CD14-positive monocyte (primary cell): Measurements from ENCODE around the gene ASS1. TPM values are rescaled to one million over a fixed set of nuclear protein-coding genes. Genes with fewer than 3 reads are reported as not detected.

ENCODE experiments used
- DNase-seq, 3 donors: peaks; one replicate each; pipeline ENCODE4 v3.0.0-alpha.2; 2011 to 2022
- H2AFZ ChIP-seq: 2 replicates; pipeline ENCODE4 v1.6.0; 2012; ENCODE audit warnings: mild to moderate bottlenecking, low read depth, low read length, inconsistent platforms; ENCODE audit not compliant: insufficient read depth, poor library complexity, severe bottlenecking
- H3K27ac ChIP-seq, 2 donors: 1 replicate in 1 of 2; 2 replicates in 1 of 2; pipeline ENCODE4 v1.5.1; 2012 to 2013; ENCODE audit warnings: low read length in 2 of 2, control low read depth in 1 of 2, inconsistent platforms in 1 of 2, low read depth in 1 of 2, mild to moderate bottlenecking in 1 of 2
- H3K27me3 ChIP-seq, 2 donors: one replicate each; pipeline versions ENCODE4 v1.6.0 to v1.6.1; 2011 to 2013; ENCODE audit warnings: low read length in 2 of 2; ENCODE audit not compliant: control insufficient read depth in 2 of 2, insufficient read depth in 2 of 2
- H3K36me3 ChIP-seq, 2 donors: replicated peaks in 1 of 2; 1 replicate in 1 of 2; 2 replicates in 1 of 2; pipeline versions ENCODE4 v1.5.1 to v1.6.1; 2012 to 2013; ENCODE audit warnings: low read length in 2 of 2, control low read depth in 1 of 2, inconsistent platforms in 1 of 2, mild to moderate bottlenecking in 1 of 2; ENCODE audit not compliant: insufficient read depth in 2 of 2, control insufficient read depth in 1 of 2
- H3K4me1 ChIP-seq, 2 donors: 1 replicate in 1 of 2; 2 replicates in 1 of 2; pipeline versions ENCODE4 v1.5.1 to v1.6.1; 2012 to 2013; ENCODE audit warnings: low read length in 2 of 2, control low read depth in 1 of 2, inconsistent platforms in 1 of 2, mild to moderate bottlenecking in 1 of 2, moderate library complexity in 1 of 2; ENCODE audit not compliant: insufficient read depth in 2 of 2, control insufficient read depth in 1 of 2
- H3K4me2 ChIP-seq: replicated peaks from 2 replicates; pipeline ENCODE3; 2012; ENCODE audit warnings: low read length, moderate library complexity, mild to moderate bottlenecking; ENCODE audit not compliant: poor library complexity, severe bottlenecking; ENCODE audit errors: extremely low read depth
- H3K4me3 ChIP-seq, 3 experiments: fragments of 200-600 bp in 1 of 3; sonication (generic) in 1 of 3; replicated peaks in 1 of 3; 1 replicate in 2 of 3; 2 replicates in 1 of 3; pipeline ENCODE4 v1.5.1; 2011 to 2013; ENCODE audit warnings: low read length in 3 of 3, mild to moderate bottlenecking in 3 of 3, control low read depth in 2 of 3, low read depth in 2 of 3, inconsistent platforms in 1 of 3, moderate library complexity in 1 of 3
- H3K79me2 ChIP-seq: 2 replicates; pipeline ENCODE4 v1.6.0; 2012; ENCODE audit warnings: mild to moderate bottlenecking, control low read depth, inconsistent platforms, low read length, moderate library complexity; ENCODE audit not compliant: insufficient read depth
- H3K9ac ChIP-seq: 2 replicates; pipeline ENCODE4 v1.6.0; 2017; ENCODE audit warnings: low read length, mild to moderate bottlenecking; ENCODE audit not compliant: insufficient read depth, poor library complexity, severe bottlenecking
- H3K9me3 ChIP-seq, 2 donors: replicated peaks in 1 of 2; 1 replicate in 1 of 2; 2 replicates in 1 of 2; pipeline versions ENCODE4 v1.5.1 to v1.6.1; 2012 to 2013; ENCODE audit warnings: low read length in 2 of 2, control low read depth in 1 of 2; ENCODE audit not compliant: control insufficient read depth in 1 of 2, insufficient read depth in 1 of 2
- H4K20me1 ChIP-seq: 2 replicates; pipeline ENCODE4 v1.6.0; 2012; ENCODE audit warnings: mild to moderate bottlenecking, low read length, control low read depth, moderate library complexity; ENCODE audit not compliant: insufficient read depth
- H3K27ac Mint-ChIP-seq, 7 donors: one replicate each; pipeline ENCODE4 v1.8.0; 2020; ENCODE audit warnings: mild to moderate bottlenecking in 7 of 7, mixed read lengths in 7 of 7, moderate library complexity in 6 of 7, inconsistent platforms in 2 of 7
- H3K27me3 Mint-ChIP-seq, 3 donors: one replicate each; pipeline ENCODE4 v1.8.0; 2021 to 2022; ENCODE audit warnings: low read depth in 3 of 3, mild to moderate bottlenecking in 3 of 3, mixed read lengths in 3 of 3, moderate library complexity in 3 of 3, inconsistent platforms in 1 of 3
- H3K36me3 Mint-ChIP-seq, 2 donors: one replicate each; pipeline ENCODE4 v1.8.0; 2020; ENCODE audit warnings: mixed read lengths in 2 of 2, inconsistent platforms in 1 of 2, mild to moderate bottlenecking in 1 of 2
- H3K4me1 Mint-ChIP-seq: one replicate; pipeline ENCODE4 v1.8.0; 2020; ENCODE audit warnings: mild to moderate bottlenecking, mixed read lengths
- H3K4me3 Mint-ChIP-seq, 2 donors: one replicate each; pipeline ENCODE4 v1.8.0; 2020; ENCODE audit warnings: mild to moderate bottlenecking in 2 of 2, mixed read lengths in 2 of 2, moderate library complexity in 1 of 2
- H3K9me3 Mint-ChIP-seq, 7 donors: one replicate each; pipeline ENCODE4 v1.8.0; 2020 to 2022; ENCODE audit warnings: mixed read lengths in 7 of 7, mild to moderate bottlenecking in 6 of 7, moderate library complexity in 6 of 7, inconsistent platforms in 2 of 7
- WGBS: methylation state at CpG from one replicate; pipeline ENCODE4 v1.1.5; 2013; ENCODE audit warnings: missing lambda C conversion rate; ENCODE audit not compliant: insufficient coverage; 5-methylcytosine and 5-hydroxymethylcytosine counted together
- intact Hi-C, 2 donors: fragments of 100-400 bp; cut with micrococcal nuclease; formaldehyde crosslinking; loops; one replicate each; pipeline versions ENCODE4 v1.15.0 to v1.15.1; 2023
- polyA plus RNA-seq, 3 donors: library from polyadenylated mRNA; depleted of rRNA in 1 of 3; unstranded in 2 of 3; stranded (reverse) in 1 of 3; fragments of 300-500 nt in 2 of 3; fragments of >200 nt in 1 of 3; fragmentation: Illumina TruSeq in 2 of 3; gene quantifications; 1 replicate in 2 of 3; 2 replicates in 1 of 3; pipeline ENCODE4 v1.2.3, GENCODE V29; 2012 to 2021
- TF ChIP-seq, protein P1 (sequence below): fragments of 200-600 bp; IDR thresholded peaks from one replicate; pipeline ENCODE4 v1.8.0; 2022; ENCODE audit warnings: antibody characterized with exemption, mild to moderate bottlenecking

ASS1 gene
- polyA plus RNA-seq, 3 donors: not detected

DNA sequence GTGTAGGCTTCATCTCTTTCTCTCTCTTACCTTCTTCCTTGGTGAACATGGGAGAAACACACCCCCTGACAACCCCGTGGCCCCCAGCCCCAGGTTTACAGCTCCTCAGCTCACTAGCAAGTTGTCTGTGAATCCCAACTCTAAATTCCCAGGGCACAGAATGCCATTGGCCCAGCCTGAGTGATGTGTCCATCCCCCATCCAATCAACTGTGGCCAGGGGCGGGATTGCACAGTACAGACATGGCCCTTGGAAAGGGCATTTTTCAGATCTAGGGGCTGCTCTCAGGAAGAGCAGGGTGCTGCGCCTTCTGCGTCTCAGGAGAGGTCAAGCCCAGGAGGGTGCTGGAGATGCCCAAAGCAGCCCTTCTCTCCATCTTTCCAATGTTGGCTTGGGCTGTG lies 48.2 kb upstream of the ASS1 start:
- no peaks in the 10 kb centered on the region for H3K27me3 ChIP-seq
- H3K4me1 ChIP-seq: no peaks in the 10 kb centered on the region
- intact Hi-C loops: no loop called here
- no peaks in the 10 kb centered on the region for H4K20me1 ChIP-seq
- WGBS: 100% methylated on average over 1 of the region's 4 CpGs
- H3K36me3 Mint-ChIP-seq: no peaks in the 10 kb centered on the region
- no peaks in the 10 kb centered on the region for H3K79me2 ChIP-seq
- H3K9me3 Mint-ChIP-seq: peaks cover 0 to 2% (median 0%) of the 10 kb centered on the region in 7 donors
- no peaks in the 10 kb centered on the region for H3K36me3 ChIP-seq
- H3K4me3 ChIP-seq: no peak overlapping the region
- no peak overlapping the region for H2AFZ ChIP-seq
- H3K9ac ChIP-seq: no peak overlapping the region
- no peaks in the 10 kb centered on the region for H3K9me3 ChIP-seq
- H3K4me1 Mint-ChIP-seq: no peaks in the 10 kb centered on the region
- TF ChIP-seq, protein P1, sequence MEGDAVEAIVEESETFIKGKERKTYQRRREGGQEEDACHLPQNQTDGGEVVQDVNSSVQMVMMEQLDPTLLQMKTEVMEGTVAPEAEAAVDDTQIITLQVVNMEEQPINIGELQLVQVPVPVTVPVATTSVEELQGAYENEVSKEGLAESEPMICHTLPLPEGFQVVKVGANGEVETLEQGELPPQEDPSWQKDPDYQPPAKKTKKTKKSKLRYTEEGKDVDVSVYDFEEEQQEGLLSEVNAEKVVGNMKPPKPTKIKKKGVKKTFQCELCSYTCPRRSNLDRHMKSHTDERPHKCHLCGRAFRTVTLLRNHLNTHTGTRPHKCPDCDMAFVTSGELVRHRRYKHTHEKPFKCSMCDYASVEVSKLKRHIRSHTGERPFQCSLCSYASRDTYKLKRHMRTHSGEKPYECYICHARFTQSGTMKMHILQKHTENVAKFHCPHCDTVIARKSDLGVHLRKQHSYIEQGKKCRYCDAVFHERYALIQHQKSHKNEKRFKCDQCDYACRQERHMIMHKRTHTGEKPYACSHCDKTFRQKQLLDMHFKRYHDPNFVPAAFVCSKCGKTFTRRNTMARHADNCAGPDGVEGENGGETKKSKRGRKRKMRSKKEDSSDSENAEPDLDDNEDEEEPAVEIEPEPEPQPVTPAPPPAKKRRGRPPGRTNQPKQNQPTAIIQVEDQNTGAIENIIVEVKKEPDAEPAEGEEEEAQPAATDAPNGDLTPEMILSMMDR: no peak
- H3K4me3 Mint-ChIP-seq: no peak overlapping the region
- peaks cover 2 to 4% (median 2%) of the 10 kb centered on the region in 3 donors for H3K27me3 Mint-ChIP-seq
- no peak for DNase-seq
- no peak overlapping the region for H3K4me2 ChIP-seq
- no peak overlapping the region for H3K27ac Mint-ChIP-seq
- no peak overlapping the region for H3K27ac ChIP-seq

GRCh38 chr9:130398487-130399240 lies 46.1 kb upstream of the ASS1 start:
- peaks cover 4 to 5% (median 4%) of the 10 kb centered on the region in 3 donors for H3K27me3 Mint-ChIP-seq
- TF ChIP-seq, protein P1: no peak
- peak overlapping the region in 1 of 7 donors; percentile 9 for H3K27ac Mint-ChIP-seq
- Histone ChIP-seq H2AFZ (no peak overlapping the region), H3K4me3 (no peak overlapping the region), H3K4me1 (no peaks in the 10 kb centered on the region), H3K4me2 (no peak overlapping the region), H3K36me3 (no peaks in the 10 kb centered on the region), H3K27me3 (no peaks in the 10 kb centered on the region), H3K27ac (no peak overlapping the region), H3K9ac (no peak overlapping the region), H3K9me3 (no peaks in the 10 kb centered on the region), H4K20me1 (no peaks in the 10 kb centered on the region), H3K79me2 (no peaks in the 10 kb centered on the region)
- H3K36me3 Mint-ChIP-seq: no peaks in the 10 kb centered on the region
- intact Hi-C loops: no loop called here
- H3K9me3 Mint-ChIP-seq: peaks cover 0 to 2% (median 0%) of the 10 kb centered on the region in 7 donors
- 89% methylated on average over 9 of the region's 17 CpGs for WGBS
- no peak for DNase-seq
- H3K4me3 Mint-ChIP-seq: no peak overlapping the region
- no peaks in the 10 kb centered on the region for H3K4me1 Mint-ChIP-seq
